ENCODE results near the gene MYLK2. TPM values are rescaled to one million over a fixed set of nuclear protein-coding genes. Genes with fewer than 3 reads are reported as not detected.
"Not testable (repeated sequence)": the region's sequence is repeated elsewhere in the genome, so short reads cannot be mapped to it uniquely, and the experiment has no call there.

Gene MYLK2
- total RNA-seq, 2 experiments from 2014 or later, result not detected

DNA sequence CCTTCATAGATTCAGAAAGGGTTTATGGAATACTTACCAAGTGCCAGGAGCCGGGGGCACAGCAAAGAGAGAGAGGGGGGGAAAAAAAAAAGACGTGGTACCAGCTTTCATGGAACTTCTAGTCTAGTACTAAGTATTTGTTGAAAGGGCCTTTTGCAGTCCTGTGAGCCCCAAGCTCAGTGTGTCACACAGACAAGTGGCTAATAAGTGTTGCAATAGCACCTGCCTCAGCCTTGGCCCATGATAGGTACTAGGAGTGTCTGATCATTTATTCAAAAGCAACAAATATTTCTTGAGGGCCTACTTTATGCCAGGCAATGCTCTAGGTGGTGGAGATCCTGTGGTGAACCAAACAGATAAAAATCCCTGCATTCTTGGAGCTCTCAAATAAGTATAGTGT, 7.9 kb downstream of the MYLK2 start:
- ChIA-PET CTCF (no interaction called here), POLR2A (no interaction called here)
- intact Hi-C loops (cut with DNase I, micrococcal nuclease), result loop anchor here in 1 of 2 experiments (10.0 kb wide), 1 partner anchor 828 kb away; no protein-coding TSS in a partner anchor

GRCh38 chr20:31828016-31828415, 8.9 kb downstream of the MYLK2 start:
- not testable (repeated sequence) for DNase-seq; H3K36me3 Mint-ChIP-seq (ENCODE audit: low read depth)
- intact Hi-C loops (cut with DNase I, micrococcal nuclease), result loop anchor here in 1 of 2 experiments (10.0 kb wide), 1 partner anchor 827 kb away; no protein-coding TSS in a partner anchor

More for the DNA sequence above, 7.9 kb downstream of the MYLK2 start:
- Histone ChIP-seq H3K4me1 (ENCODE audit: insufficient read depth, low read length) (peaks cover 10% of the 10 kb centered on the region), H3K36me3 (ENCODE audit: insufficient read depth, low read length) (no peaks in the 10 kb centered on the region), H3K9me3 (ENCODE audit: control insufficient read depth in 1 of 2, insufficient read depth in 1 of 2, low read length in 2 of 2) (no peaks in the 10 kb centered on the region), H3K27me3 (ENCODE audit: control insufficient read depth in 1 of 2, insufficient read depth in 2 of 2, low read length in 2 of 2) (peaks cover 0 to 3% of the 10 kb centered on the region in 2 experiments), H3K4me3 (ENCODE audit: low read length) (no peak overlapping the region), H3K27ac (ENCODE audit: low read depth in 1 of 2, low read length in 2 of 2) (no peak overlapping the region)
- no peak overlapping the region for H3K4me3 Mint-ChIP-seq
- ATAC-seq (ENCODE audit: poor library complexity), result no peak
- no peak overlapping the region for H3K27ac Mint-ChIP-seq
- no peak for TF ChIP-seq CTCF (IDR thresholded peaks at IDR 0.05)
- H3K4me1 Mint-ChIP-seq (ENCODE audit: low read depth), result no peaks in the 10 kb centered on the region
- no peaks in the 10 kb centered on the region for H3K9me3 Mint-ChIP-seq
- H3K27me3 Mint-ChIP-seq, result no peaks in the 10 kb centered on the region
- no peaks in the 10 kb centered on the region for H3K36me3 Mint-ChIP-seq (ENCODE audit: low read depth)
- DNase-seq, result no peak

DNA sequence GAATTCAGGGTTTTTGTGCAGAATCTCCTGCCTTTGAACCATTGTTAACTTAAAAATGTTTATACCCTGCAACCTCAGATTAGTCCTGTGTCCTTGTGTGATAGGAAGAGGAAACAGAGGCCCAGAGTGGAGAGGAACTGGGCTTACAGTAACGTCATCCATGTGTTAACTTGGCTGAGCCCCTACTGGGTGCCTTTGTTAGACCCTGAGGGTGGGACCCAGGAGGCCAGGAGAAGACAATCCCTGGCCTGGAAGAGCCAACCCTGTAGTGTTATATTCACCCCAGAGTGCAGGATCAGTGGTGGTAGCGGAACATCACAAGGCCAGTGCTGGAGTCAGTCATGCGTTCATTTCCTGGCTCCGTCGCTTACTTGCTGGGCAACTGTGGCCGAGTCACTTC, 10.6 kb downstream of the MYLK2 start:
- Mint-ChIP-seq H3K9me3 (no peaks in the 10 kb centered on the region), H3K4me3 (no peak overlapping the region), H3K27ac (no peak overlapping the region), H3K4me1 (ENCODE audit: low read depth) (no peaks in the 10 kb centered on the region), H3K27me3 (no peaks in the 10 kb centered on the region), H3K36me3 (ENCODE audit: low read depth) (no peaks in the 10 kb centered on the region)
- ChIA-PET POLR2A (no interaction called here), CTCF (no interaction called here)
- Histone ChIP-seq H3K4me3 (ENCODE audit: low read length) (no peak overlapping the region), H3K9me3 (ENCODE audit: control insufficient read depth in 1 of 2, insufficient read depth in 1 of 2, low read length in 2 of 2) (no peaks in the 10 kb centered on the region), H3K4me1 (ENCODE audit: insufficient read depth, low read length) (no peaks in the 10 kb centered on the region), H3K27ac (ENCODE audit: low read depth in 1 of 2, low read length in 2 of 2) (no peak overlapping the region), H3K27me3 (ENCODE audit: control insufficient read depth in 1 of 2, insufficient read depth in 2 of 2, low read length in 2 of 2) (no peaks in the 10 kb centered on the region), H3K36me3 (ENCODE audit: insufficient read depth, low read length) (no peaks in the 10 kb centered on the region)
- no peak for TF ChIP-seq CTCF (IDR thresholded peaks at IDR 0.05)
- intact Hi-C loops (cut with DNase I, micrococcal nuclease), result loop anchor here in 1 of 2 experiments (10.0 kb wide), 1 partner anchor 825 kb away; no protein-coding TSS in a partner anchor
- ATAC-seq (ENCODE audit: poor library complexity) (no peak), DNase-seq (no peak)

More at GRCh38 chr20:31828016-31828415, 8.9 kb downstream of the MYLK2 start:
- H3K27ac ChIP-seq (ENCODE audit: low read depth in 1 of 2, low read length in 2 of 2); CTCF ChIA-PET; H3K27me3 ChIP-seq (ENCODE audit: control insufficient read depth in 1 of 2, insufficient read depth in 2 of 2, low read length in 2 of 2); H3K4me3 Mint-ChIP-seq; POLR2A ChIA-PET; H3K9me3 ChIP-seq (ENCODE audit: control insufficient read depth in 1 of 2, insufficient read depth in 1 of 2, low read length in 2 of 2); H3K4me1 Mint-ChIP-seq (ENCODE audit: low read depth); H3K36me3 ChIP-seq (ENCODE audit: insufficient read depth, low read length); H3K4me3 ChIP-seq (ENCODE audit: low read length); H3K27me3 Mint-ChIP-seq; H3K27ac Mint-ChIP-seq; H3K9me3 Mint-ChIP-seq; H3K4me1 ChIP-seq (ENCODE audit: insufficient read depth, low read length); ATAC-seq (ENCODE audit: poor library complexity): not testable (repeated sequence)

DNA sequence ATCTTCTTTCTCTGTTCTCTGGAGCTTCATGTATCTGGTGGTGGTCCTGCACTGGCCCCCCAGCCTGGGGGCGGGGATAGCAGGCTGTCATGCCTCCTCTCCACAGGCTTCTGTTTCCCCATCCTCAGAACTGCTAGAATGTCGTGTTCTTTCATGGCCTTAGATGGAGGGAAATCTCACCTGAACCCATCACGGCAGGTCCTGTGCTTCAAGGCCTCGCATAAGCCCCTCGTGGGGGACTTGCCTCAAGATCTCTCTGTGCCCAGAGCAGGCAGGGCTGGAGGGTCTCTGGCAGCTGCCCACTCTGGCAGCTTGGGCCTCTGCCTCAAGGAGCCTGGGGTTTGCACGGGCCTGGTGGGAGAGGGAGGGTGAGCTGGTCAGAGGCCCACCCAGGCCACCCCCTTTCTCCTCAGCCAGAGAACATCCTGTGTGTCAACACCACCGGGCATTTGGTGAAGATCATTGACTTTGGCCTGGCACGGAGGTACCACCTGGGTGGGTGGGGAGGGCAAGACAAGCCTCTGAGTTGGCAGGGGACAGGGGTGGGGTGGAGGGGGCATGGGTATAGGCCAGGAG, 11.3 kb downstream of the MYLK2 start:
- Histone ChIP-seq H3K27me3 (ENCODE audit: control insufficient read depth in 1 of 2, insufficient read depth in 2 of 2, low read length in 2 of 2) (no peaks in the 10 kb centered on the region), H3K4me3 (ENCODE audit: low read length) (no peak overlapping the region), H3K27ac (ENCODE audit: low read depth in 1 of 2, low read length in 2 of 2) (no peak overlapping the region), H3K4me1 (ENCODE audit: insufficient read depth, low read length) (peaks cover 1% of the 10 kb centered on the region), H3K36me3 (ENCODE audit: insufficient read depth, low read length) (no peaks in the 10 kb centered on the region), H3K9me3 (ENCODE audit: control insufficient read depth in 1 of 2, insufficient read depth in 1 of 2, low read length in 2 of 2) (no peaks in the 10 kb centered on the region)
- CTCF ChIA-PET, result no interaction called here
- Mint-ChIP-seq H3K9me3 (no peaks in the 10 kb centered on the region), H3K27me3 (no peaks in the 10 kb centered on the region), H3K4me1 (ENCODE audit: low read depth) (no peaks in the 10 kb centered on the region), H3K27ac (no peak overlapping the region), H3K36me3 (ENCODE audit: low read depth) (no peaks in the 10 kb centered on the region), H3K4me3 (no peak overlapping the region)
- no peak for DNase-seq
- intact Hi-C loops (cut with DNase I, micrococcal nuclease), result no loop called here
- no peak for ATAC-seq (ENCODE audit: poor library complexity)
- TF ChIP-seq CTCF (IDR thresholded peaks at IDR 0.05), result no peak
- POLR2A ChIA-PET, result no interaction called here
